CD4-positive, alpha-beta memory T cell (primary cell): Measurements from ENCODE around the gene POLR2E. TPM values are rescaled to one million over a fixed set of nuclear protein-coding genes. Genes with fewer than 3 reads are reported as not detected.
A peak's percentile ranks its signal among the peaks of the same experiment; 100 is the strongest.

Experiments
- CTCF ChIA-PET: fragments of 350-600 bp; sonication (Branson Sonifier 250); formaldehyde crosslinking; loops from one replicate; lab custom pipeline; 2021; ENCODE audit warnings: inconsistent platforms; ENCODE audit not compliant: partially characterized antibody; lab: Charles Lee
- POLR2A ChIA-PET: fragments of 350-600 bp; sonication (Branson Sonifier 250); formaldehyde crosslinking; loops from one replicate; lab custom pipeline; 2021; ENCODE audit not compliant: partially characterized antibody; lab: Charles Lee
- DNase-seq, 5 donors: peaks; one replicate each; pipeline versions ENCODE4 v3.0.0 to v3.0.0-alpha.2; 2020 to 2022; ENCODE audit warnings: mixed read lengths in 1 of 5
- H3K27ac ChIP-seq: one replicate; pipeline ENCODE4 v1.7.0; 2013; ENCODE audit warnings: low read depth, low read length
- H3K27me3 ChIP-seq: 2 replicates; pipeline ENCODE4 v1.7.0; 2013; ENCODE audit warnings: mild to moderate bottlenecking, low read length, moderate library complexity; ENCODE audit not compliant: insufficient read depth
- H3K36me3 ChIP-seq: 2 replicates; pipeline ENCODE4 v1.7.0; 2013; ENCODE audit warnings: mild to moderate bottlenecking, low read length, moderate library complexity; ENCODE audit not compliant: insufficient read depth
- H3K4me1 ChIP-seq: 2 replicates; pipeline ENCODE4 v1.7.0; 2013; ENCODE audit warnings: mild to moderate bottlenecking, low read length, moderate library complexity; ENCODE audit not compliant: insufficient read depth
- H3K4me3 ChIP-seq, 2 donors: one replicate each; pipeline ENCODE4 v1.7.0; 2013; ENCODE audit warnings: low read length in 2 of 2, mild to moderate bottlenecking in 1 of 2
- H3K9me3 ChIP-seq, 2 donors: one replicate each; pipeline ENCODE4 v1.7.0; 2013; ENCODE audit warnings: low read length in 2 of 2, control low read depth in 1 of 2; ENCODE audit not compliant: control insufficient read depth in 1 of 2
- H3K27ac Mint-ChIP-seq, 7 donors: one replicate each; pipeline ENCODE4 v1.8.0; 2020 to 2021; ENCODE audit warnings: mixed read lengths in 7 of 7, mild to moderate bottlenecking in 6 of 7, inconsistent platforms in 3 of 7, moderate library complexity in 3 of 7
- H3K27me3 Mint-ChIP-seq, 2 donors: one replicate each; pipeline ENCODE4 v1.8.0; 2020 to 2021; ENCODE audit warnings: mixed read lengths in 2 of 2
- H3K36me3 Mint-ChIP-seq, 2 donors: one replicate each; pipeline ENCODE4 v1.8.0; 2020 to 2021; ENCODE audit warnings: mixed read lengths in 2 of 2, inconsistent platforms in 1 of 2, mild to moderate bottlenecking in 1 of 2
- H3K4me1 Mint-ChIP-seq, 4 donors: one replicate each; pipeline ENCODE4 v1.8.0; 2020 to 2021; ENCODE audit warnings: mixed read lengths in 4 of 4, mild to moderate bottlenecking in 1 of 4
- H3K4me3 Mint-ChIP-seq, 8 donors: one replicate each; pipeline ENCODE4 v1.8.0; 2020 to 2021; ENCODE audit warnings: mixed read lengths in 8 of 8, mild to moderate bottlenecking in 7 of 8, moderate library complexity in 6 of 8, inconsistent platforms in 3 of 8
- H3K9me3 Mint-ChIP-seq, 8 donors: one replicate each; pipeline ENCODE4 v1.8.0; 2020 to 2021; ENCODE audit warnings: mixed read lengths in 8 of 8, mild to moderate bottlenecking in 5 of 8, inconsistent platforms in 3 of 8, moderate library complexity in 1 of 8
- intact Hi-C: fragments of 100-400 bp; cut with micrococcal nuclease; formaldehyde crosslinking; loops from one replicate; pipeline ENCODE4 v1.15.1; 2023
- polyA plus RNA-seq, 2 donors: library from polyadenylated mRNA; unstranded; fragments of 300-500 nt; fragmentation: Illumina TruSeq; gene quantifications; one replicate each; pipeline ENCODE4 v1.2.3, GENCODE V29; 2021
- total RNA-seq, 2 experiments: library from RNA; stranded (reverse); gene quantifications; one replicate each; pipeline ENCODE4 v1.2.3, GENCODE V29; 2021

POLR2E gene
- total RNA-seq, result 10 to 100 TPM; 76.0 to 80.0 TPM
- 100 to 1,000 TPM; 167 to 197 TPM for polyA plus RNA-seq

DNA sequence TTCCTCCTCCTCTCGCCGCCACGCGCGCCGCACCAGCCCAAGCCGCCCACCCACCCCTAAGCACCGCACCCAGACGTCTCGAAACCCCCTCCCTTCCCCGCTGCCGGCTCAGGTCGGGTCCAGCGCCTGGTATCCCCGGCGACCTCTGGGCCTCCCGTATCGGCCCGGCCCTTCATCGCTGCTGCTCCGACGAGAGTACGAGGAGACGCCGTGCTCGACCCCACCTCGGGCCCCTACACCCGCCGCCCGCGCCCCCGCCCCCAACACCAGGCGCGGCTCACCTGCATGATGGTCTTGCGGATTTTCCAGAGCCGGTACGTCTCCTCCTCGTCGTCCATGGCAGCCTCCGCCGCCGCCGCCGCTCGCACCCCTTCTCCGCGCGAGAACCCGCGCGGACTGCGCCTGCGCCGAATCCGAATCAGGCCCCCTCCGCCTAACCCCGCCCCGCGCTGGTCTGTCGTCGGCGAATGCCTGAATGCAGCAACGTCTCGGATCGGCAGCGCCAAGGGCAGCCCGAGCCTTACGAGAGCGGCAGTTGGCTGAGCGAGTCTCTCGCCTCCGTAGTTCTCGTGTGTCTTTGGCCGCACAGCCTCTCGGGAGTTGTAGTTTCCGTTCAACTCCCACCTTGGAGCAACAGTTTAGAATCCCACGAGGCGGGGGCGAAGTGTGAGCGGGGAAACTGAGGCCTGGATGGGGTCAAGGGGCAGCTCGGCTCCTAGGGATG lies at the start of gene POLR2E:
POLR2E (minus strand) TSS at position 398 of the 724 bp plus-strand sequence; CDS start at position 338, 60 bp downstream.
- CTCF ChIA-PET, result interaction anchor here (1.4 to 2.3 kb wide), 3 partner anchors 30 to 39 kb away, joined by 4 to 9 read pairs (median 4); no protein-coding TSS in a partner anchor
- Histone ChIP-seq H3K4me1 (peaks cover 44% of the 10 kb centered on the region), H3K27ac (peak within 1 kb of the TSS; percentile 85), H3K27me3 (no peaks in the 10 kb centered on the region), H3K9me3 (no peaks in the 10 kb centered on the region), H3K4me3 (peak within 1 kb of the TSS; percentile 54 to 65), H3K36me3 (no peaks in the 10 kb centered on the region)
- peaks cover 0 to 11% of the 10 kb centered on the region in 2 donors for H3K36me3 Mint-ChIP-seq
- POLR2A ChIA-PET, result interaction anchor here (0.8 to 47.8 kb wide), 14 partner anchors 8 to 180 kb away, joined by 3 to 3893 read pairs (median 4); partner anchors contain the start of genes ABCA7, ARHGAP45, CNN2 and FAM174C
- DNase-seq, result peak; percentile 97 to 99 (median 98)
- H3K4me1 Mint-ChIP-seq, result peaks cover 22 to 75% (median 46%) of the 10 kb centered on the region in 4 donors
- no peaks in the 10 kb centered on the region for H3K9me3 Mint-ChIP-seq
- H3K27ac Mint-ChIP-seq, result peak within 1 kb of the TSS; percentile 87 to 97 (median 93)
- no peaks in the 10 kb centered on the region for H3K27me3 Mint-ChIP-seq
- intact Hi-C loops, result loop anchor here (1.0 to 10.0 kb wide), 6 partner anchors 8 to 170 kb away; partner anchors contain the start of genes ARHGAP45, ARID3A and GPX4
- peak within 1 kb of the TSS; percentile 83 to 96 (median 90) for H3K4me3 Mint-ChIP-seq

DNA sequence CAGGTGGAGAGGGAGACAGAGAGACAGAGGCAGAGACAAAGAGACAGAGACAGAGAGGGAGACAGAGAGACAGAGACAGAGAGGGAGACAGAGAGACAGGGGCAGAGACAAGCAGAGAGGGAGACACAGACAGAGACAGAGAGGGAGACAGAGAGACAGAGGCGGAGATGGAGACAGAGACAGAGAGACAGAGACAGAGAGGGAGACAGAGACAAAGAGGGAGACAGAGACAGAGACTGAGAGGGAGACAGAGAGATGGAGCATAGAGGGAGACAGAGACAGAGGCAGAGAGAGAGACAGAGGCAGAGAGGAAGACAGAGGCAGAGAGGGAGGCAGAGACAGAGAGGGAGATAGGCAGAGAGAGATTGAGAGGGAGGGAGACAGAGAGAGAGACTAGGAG lies 49.6 kb upstream of the POLR2E start:
- CTCF ChIA-PET, result no interaction called here
- intact Hi-C loops, result no loop called here
- Mint-ChIP-seq H3K27ac (peak overlapping the region in 5 of 7 donors; percentile 15 to 93 (median 87)), H3K9me3 (peaks cover 0 to 4% (median 0%) of the 10 kb centered on the region in 8 donors), H3K4me3 (no peak overlapping the region), H3K4me1 (peaks cover 3 to 7% (median 5%) of the 10 kb centered on the region in 4 donors), H3K27me3 (no peaks in the 10 kb centered on the region), H3K36me3 (peaks cover 26 to 32% of the 10 kb centered on the region in 2 donors)
- DNase-seq, result no peak
- no peak overlapping the region for H3K4me3 ChIP-seq
- no peak overlapping the region for H3K27ac ChIP-seq
- no peaks in the 10 kb centered on the region for H3K27me3 ChIP-seq
- POLR2A ChIA-PET, result no interaction called here
- H3K9me3 ChIP-seq, result no peaks in the 10 kb centered on the region
- no peaks in the 10 kb centered on the region for H3K4me1 ChIP-seq
- peaks cover 4% of the 10 kb centered on the region for H3K36me3 ChIP-seq

DNA sequence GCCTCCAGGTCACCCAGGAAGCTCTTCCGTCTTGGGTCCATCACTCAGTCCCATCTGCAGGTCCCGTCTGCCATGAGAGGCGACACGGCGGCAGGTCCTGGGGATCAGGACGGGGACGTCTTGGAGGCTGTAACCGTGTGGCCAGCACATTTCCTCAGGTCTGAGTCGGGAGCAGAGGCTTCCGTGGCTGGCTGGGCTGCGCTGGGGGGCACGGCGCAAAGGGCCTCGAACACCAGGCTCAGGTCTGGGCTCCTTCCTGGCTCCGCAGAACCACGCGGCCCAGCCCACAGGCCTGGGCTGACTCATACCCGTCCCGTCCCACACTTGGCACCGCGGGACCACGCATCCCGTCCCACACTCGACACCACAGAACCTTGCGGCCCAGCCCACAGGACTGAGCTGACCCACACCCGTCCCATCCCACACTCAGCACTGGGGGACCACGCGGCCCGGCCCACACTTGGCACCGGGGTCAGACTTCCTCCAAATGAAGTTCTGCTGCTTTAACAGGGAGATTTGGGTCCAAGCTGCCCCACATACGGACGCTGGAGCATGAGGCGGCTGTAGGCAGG lies 48.7 kb upstream of the POLR2E start:
- no peaks in the 10 kb centered on the region for H3K27me3 Mint-ChIP-seq
- Histone ChIP-seq H3K27ac (no peak overlapping the region), H3K9me3 (no peaks in the 10 kb centered on the region), H3K27me3 (no peaks in the 10 kb centered on the region), H3K4me3 (no peak overlapping the region), H3K36me3 (no peaks in the 10 kb centered on the region), H3K4me1 (no peaks in the 10 kb centered on the region)
- peaks cover 3 to 9% (median 6%) of the 10 kb centered on the region in 4 donors for H3K4me1 Mint-ChIP-seq
- peaks cover 30 to 32% of the 10 kb centered on the region in 2 donors for H3K36me3 Mint-ChIP-seq
- no peak overlapping the region for H3K4me3 Mint-ChIP-seq
- no peak for DNase-seq
- intact Hi-C loops, result no loop called here
- ChIA-PET CTCF (no interaction called here), POLR2A (no interaction called here)
- peaks cover 0 to 4% (median 0%) of the 10 kb centered on the region in 8 donors for H3K9me3 Mint-ChIP-seq
- peak overlapping the region in 1 of 7 donors; percentile 68 for H3K27ac Mint-ChIP-seq

DNA sequence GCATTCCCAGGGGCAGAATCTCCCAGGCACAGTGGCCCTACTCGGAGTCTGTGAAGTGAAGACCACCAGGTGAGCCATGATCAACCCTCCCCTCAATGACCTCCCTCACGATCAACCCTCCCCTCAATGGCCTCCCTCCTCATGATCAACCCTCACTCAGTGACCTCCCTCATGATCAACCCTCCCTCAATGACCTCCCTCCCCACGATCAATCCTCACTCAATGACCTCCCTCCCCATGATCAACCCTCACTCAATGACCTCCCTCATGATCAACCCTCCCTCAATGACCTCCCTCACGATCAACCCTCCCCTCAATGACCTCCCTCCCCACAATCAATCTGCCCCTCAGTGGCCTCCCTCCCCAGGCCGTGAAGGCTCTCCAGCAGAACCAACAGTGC lies 46.8 kb upstream of the POLR2E start:
- Histone ChIP-seq H3K36me3 (no peaks in the 10 kb centered on the region), H3K27me3 (no peaks in the 10 kb centered on the region), H3K27ac (no peak overlapping the region), H3K9me3 (no peaks in the 10 kb centered on the region), H3K4me3 (no peak overlapping the region), H3K4me1 (no peaks in the 10 kb centered on the region)
- Mint-ChIP-seq H3K9me3 (peaks cover 0 to 4% (median 0%) of the 10 kb centered on the region in 8 donors), H3K4me3 (no peak overlapping the region), H3K36me3 (peaks cover 32 to 36% of the 10 kb centered on the region in 2 donors), H3K27ac (peak overlapping the region in 5 of 7 donors; percentile 0 to 25 (median 9)), H3K27me3 (no peaks in the 10 kb centered on the region), H3K4me1 (peaks cover 3 to 10% (median 6%) of the 10 kb centered on the region in 4 donors)
- intact Hi-C loops, result no loop called here
- CTCF ChIA-PET, result no interaction called here
- POLR2A ChIA-PET, result no interaction called here
- no peak for DNase-seq

DNA sequence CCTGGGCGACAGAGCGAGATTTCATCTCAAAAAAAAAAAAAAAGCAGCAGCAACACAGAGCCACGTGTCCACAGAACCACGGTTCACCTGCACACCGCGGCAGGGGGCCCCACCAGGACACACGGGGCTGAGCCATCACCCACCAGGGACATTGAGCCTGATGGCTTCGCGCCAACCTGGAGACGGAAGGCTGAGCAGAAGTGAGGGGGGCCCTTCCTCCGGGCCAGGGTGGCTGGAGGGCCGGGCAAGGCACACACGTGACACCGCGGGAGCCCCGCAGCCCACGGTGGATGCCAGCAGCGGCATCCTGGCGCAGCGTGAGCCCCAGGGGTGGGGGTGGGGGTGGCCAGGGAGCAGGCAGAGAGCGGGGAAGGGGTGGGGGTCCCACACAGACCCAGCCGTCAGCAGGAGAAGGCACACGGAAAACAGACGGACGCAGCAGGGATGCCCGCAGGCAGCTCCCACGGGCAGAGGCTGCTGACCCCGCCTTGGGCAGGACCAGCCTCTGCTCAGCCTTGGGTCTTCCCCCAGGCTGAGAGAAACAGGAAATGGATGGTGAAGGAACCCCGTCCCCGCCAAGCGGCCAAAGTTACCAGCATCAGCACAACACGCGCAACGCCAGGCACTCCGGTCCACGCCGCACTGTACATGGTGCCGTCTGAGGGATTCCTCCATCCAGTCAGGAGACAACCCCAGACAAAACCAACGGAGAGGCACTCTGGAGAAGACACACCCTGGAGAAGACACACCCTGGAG lies 45.3 kb upstream of the POLR2E start:
- DNase-seq, result no peak
- peaks cover 0 to 4% (median 0%) of the 10 kb centered on the region in 8 donors for H3K9me3 Mint-ChIP-seq
- Histone ChIP-seq H3K4me1 (peaks cover 6% of the 10 kb centered on the region), H3K27me3 (no peaks in the 10 kb centered on the region), H3K4me3 (no peak overlapping the region), H3K27ac (no peak overlapping the region), H3K36me3 (no peaks in the 10 kb centered on the region), H3K9me3 (no peaks in the 10 kb centered on the region)
- peaks cover 3 to 11% (median 9%) of the 10 kb centered on the region in 4 donors for H3K4me1 Mint-ChIP-seq
- H3K4me3 Mint-ChIP-seq, result no peak overlapping the region
- H3K27me3 Mint-ChIP-seq, result no peaks in the 10 kb centered on the region
- POLR2A ChIA-PET, result interaction anchor here (0.6 to 1.3 kb wide), 3 partner anchors 10 to 52 kb away, joined by 3 to 5 read pairs (median 3); no protein-coding TSS in a partner anchor
- CTCF ChIA-PET, result interaction anchor here (0.8 kb wide), 1 partner anchor 10 kb away, joined by 3 read pairs; no protein-coding TSS in a partner anchor
- H3K36me3 Mint-ChIP-seq, result peaks cover 25 to 36% of the 10 kb centered on the region in 2 donors
- intact Hi-C loops, result no loop called here
- H3K27ac Mint-ChIP-seq, result peak overlapping the region in 3 of 7 donors; percentile 12 to 43 (median 22)

DNA sequence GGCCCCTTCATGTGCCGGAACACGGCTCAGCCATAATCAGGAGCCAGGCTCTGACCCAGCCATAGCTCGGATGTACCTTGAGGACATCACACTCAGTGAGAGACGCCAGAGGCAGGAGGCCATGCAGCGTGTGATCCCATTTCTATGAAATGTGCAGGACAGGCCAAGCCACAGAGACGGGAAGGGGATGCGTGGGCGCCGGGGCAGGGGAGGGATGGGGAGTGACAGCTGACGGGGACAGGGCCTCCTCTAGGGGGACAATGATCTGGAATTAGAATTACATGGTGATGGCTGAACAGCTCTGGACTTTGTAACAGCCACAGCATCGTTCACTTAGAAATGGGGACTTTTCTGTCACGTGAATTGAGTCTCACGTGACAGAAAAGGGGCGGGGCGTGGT lies 44.0 kb upstream of the POLR2E start:
- no peaks in the 10 kb centered on the region for H3K36me3 ChIP-seq
- CTCF ChIA-PET, result no interaction called here
- H3K27ac Mint-ChIP-seq, result peak overlapping the region in 1 of 7 donors; percentile 24

More for the DNA sequence above, 44.0 kb upstream of the POLR2E start:
- intact Hi-C loops, result no loop called here
- Histone ChIP-seq H3K27ac (no peak overlapping the region), H3K9me3 (no peaks in the 10 kb centered on the region), H3K4me3 (no peak overlapping the region), H3K4me1 (peaks cover 9% of the 10 kb centered on the region), H3K27me3 (no peaks in the 10 kb centered on the region)
- Mint-ChIP-seq H3K27me3 (no peaks in the 10 kb centered on the region), H3K9me3 (peaks cover 0 to 4% (median 0%) of the 10 kb centered on the region in 8 donors), H3K4me1 (peaks cover 5 to 8% (median 6%) of the 10 kb centered on the region in 4 donors), H3K4me3 (no peak overlapping the region), H3K36me3 (peaks cover 18 to 26% of the 10 kb centered on the region in 2 donors)
- no peak for DNase-seq
- POLR2A ChIA-PET, result interaction anchor here (1.3 kb wide), 1 partner anchor 8 kb away, joined by 5 read pairs; no protein-coding TSS in a partner anchor
